GM12878 (cell line): Measurements from ENCODE around the gene C1QTNF8. TPM values are rescaled to one million over a fixed set of nuclear protein-coding genes. Genes with fewer than 3 reads are reported as not detected.

Source experiments
- ATAC-seq: fragments of 200-7000 bp; cut with Tn5 transposase; 3 replicates; pipeline ENCODE4 v1.9.1; 2020; ENCODE audit warnings: mild to moderate bottlenecking, moderate library complexity
- BruUV-seq: library from RNA; stranded (reverse); fragments of 400-500 nt; replicated peaks from 2 replicates; lab custom pipeline; 2021; lab: Mats Ljungman, UMichigan
- CTCF ChIA-PET: fragments of 300-600 bp; sonication (Branson Sonifier 250); formaldehyde crosslinking; extraction: SDS; loops from one replicate; lab custom pipeline; 2021; ENCODE audit warnings: inconsistent platforms; lab: Yijun Ruan, JAX
- POLR2A ChIA-PET: fragments of 350-600 bp; formaldehyde crosslinking; extraction: SDS; loops from one replicate; lab custom pipeline; 2021; ENCODE audit warnings: inconsistent platforms; lab: Charles Lee
- RAD21 ChIA-PET: fragments of 300-600 bp; sonication (Branson Sonifier 250); formaldehyde crosslinking; loops from one replicate; lab custom pipeline; 2023; ENCODE audit warnings: antibody characterized with exemption; ENCODE audit not compliant: unreplicated experiment; lab: Charles Lee
- SMC1A ChIA-PET: fragments of 300-600 bp; sonication (Branson Sonifier 250); formaldehyde crosslinking; loops from one replicate; lab custom pipeline; 2023; ENCODE audit not compliant: unreplicated experiment, uncharacterized antibody; lab: Charles Lee
- DNase-seq: peaks from one replicate; pipeline ENCODE4 v3.0.0-alpha.2; 2011; ENCODE audit warnings: low read depth, low spot score
- FAIRE-seq: peaks from 3 replicates; lab custom pipeline; 2011; peaks lifted over from hg19 to GRCh38; lab: Jason Lieb, UNC
- H2AFZ ChIP-seq: 2 replicates; pipeline ENCODE4 v1.6.0; 2011; ENCODE audit warnings: low read depth, low read length, control low read depth; ENCODE audit not compliant: control insufficient read depth
- H3K27ac ChIP-seq: 2 replicates; pipeline ENCODE4 v1.5.1; 2011; ENCODE audit warnings: control low read depth; ENCODE audit not compliant: control insufficient read depth, insufficient read depth
- H3K27me3 ChIP-seq, 2 experiments: replicated peaks in 1 of 2; 2 replicates each; pipeline versions ENCODE4 v1.6.0 to v1.6.1; 2011; ENCODE audit warnings: low read length in 1 of 2; ENCODE audit not compliant: control insufficient read depth in 2 of 2, insufficient read depth in 2 of 2
- H3K36me3 ChIP-seq, 2 experiments: 2 replicates each; pipeline ENCODE4 v1.5.1; 2011; ENCODE audit warnings: low read length in 1 of 2; ENCODE audit not compliant: control insufficient read depth in 2 of 2, insufficient read depth in 2 of 2
- H3K4me1 ChIP-seq: 2 replicates; pipeline ENCODE4 v1.6.1; 2011; ENCODE audit warnings: mild to moderate bottlenecking, low read length, moderate library complexity, mixed read lengths; ENCODE audit not compliant: control insufficient read depth, insufficient read depth
- H3K4me2 ChIP-seq: 2 replicates; pipeline ENCODE4 v1.6.0; 2011; ENCODE audit warnings: control low read depth; ENCODE audit not compliant: control insufficient read depth, insufficient read depth
- H3K4me3 ChIP-seq: fragments of 200-600 bp; sonication (generic); 2 replicates; pipeline ENCODE4 v1.5.1; 2016
- H3K79me2 ChIP-seq: 2 replicates; pipeline ENCODE4 v1.6.0; 2011; ENCODE audit warnings: low read length; ENCODE audit not compliant: control insufficient read depth, insufficient read depth
- H3K9ac ChIP-seq: 2 replicates; pipeline ENCODE4 v1.8.0; 2011; ENCODE audit warnings: low read length, control low read depth, mixed read lengths; ENCODE audit not compliant: control insufficient read depth, insufficient read depth
- H3K9me3 ChIP-seq: replicated peaks from 3 replicates; pipeline ENCODE4 v1.5.1; 2011; ENCODE audit warnings: mild to moderate bottlenecking, low read length; ENCODE audit not compliant: control insufficient read depth, insufficient read depth
- H4K20me1 ChIP-seq: 2 replicates; pipeline ENCODE4 v1.6.0; 2011; ENCODE audit not compliant: control insufficient read depth, insufficient read depth
- ATF7 ChIP-seq: fragments of 450-650 bp; IDR thresholded peaks from 2 replicates; pipeline ENCODE4 v1.6.1; 2016; ENCODE audit warnings: low read depth, mild to moderate bottlenecking
- CBX3 ChIP-seq: fragments of 200-600 bp; sonication (generic); IDR thresholded peaks from 2 replicates; pipeline ENCODE4 v1.6.1; 2016; ENCODE audit warnings: low read depth, borderline replicate concordance
- EP300 ChIP-seq, 2 experiments: fragments of 150-350 bp in 1 of 2; IDR thresholded peaks; 2 replicates each; pipeline ENCODE4 v1.6.1; 2011 to 2012; ENCODE audit warnings: low read depth in 2 of 2, low read length in 2 of 2, borderline replicate concordance in 1 of 2, improper control_type of control experiment in 1 of 2, inconsistent platforms in 1 of 2; ENCODE audit not compliant: control insufficient read depth in 1 of 2
- ETV6 ChIP-seq, 2 experiments: fragments of 450-650 bp in 1 of 2; IDR thresholded peaks in 1 of 2; conservative IDR thresholded peaks in 1 of 2; 2 replicates each; pipeline ENCODE4 v1.6.1; 2014; ENCODE audit warnings: antibody characterized with exemption in 1 of 2, borderline replicate concordance in 1 of 2, low read depth in 1 of 2, mild to moderate bottlenecking in 1 of 2, moderate library complexity in 1 of 2
- EZH2 ChIP-seq: IDR thresholded peaks from 2 replicates; pipeline ENCODE4 v1.6.1; 2012; ENCODE audit warnings: low read depth, mild to moderate bottlenecking, control low read depth, inconsistent platforms, low read length, borderline replicate concordance; ENCODE audit not compliant: control insufficient read depth
- IKZF1 ChIP-seq: fragments of 450-650 bp; conservative IDR thresholded peaks from 2 replicates; pipeline ENCODE4 v1.6.1; 2017; ENCODE audit warnings: antibody characterized with exemption, mild to moderate bottlenecking
- NFIC ChIP-seq: IDR thresholded peaks from 2 replicates; pipeline ENCODE4 v1.6.1; 2012; ENCODE audit warnings: low read depth, mild to moderate bottlenecking, inconsistent platforms, low read length, moderate library complexity
- NFYA ChIP-seq: IDR thresholded peaks from 2 replicates; pipeline ENCODE4 v1.6.1; 2011; ENCODE audit warnings: low read depth, mild to moderate bottlenecking, low read length, improper control_type of control experiment, borderline replicate concordance
- NFYB ChIP-seq: IDR thresholded peaks from 2 replicates; pipeline ENCODE4 v1.6.1; 2011; ENCODE audit warnings: low read depth, mild to moderate bottlenecking, low read length, improper control_type of control experiment, moderate library complexity; ENCODE audit not compliant: insufficient read depth
- PML ChIP-seq: IDR thresholded peaks from 2 replicates; pipeline ENCODE4 v1.6.1; 2012; ENCODE audit warnings: low read length, inconsistent platforms
- RBBP5 ChIP-seq: fragments of 200-600 bp; sonication (generic); conservative IDR thresholded peaks from 2 replicates; pipeline ENCODE4 v1.6.1; 2016
- RFX5 ChIP-seq: IDR thresholded peaks from 2 replicates; pipeline ENCODE4 v1.6.1; 2011; ENCODE audit warnings: low read depth, low read length, improper control_type of control experiment
- SP1 ChIP-seq: IDR thresholded peaks from one replicate; pipeline ENCODE4 v1.6.1; 2011; ENCODE audit warnings: low read depth, low read length
- SREBF1 ChIP-seq: IDR thresholded peaks from 2 replicates; pipeline ENCODE4 v1.6.1; 2012; ENCODE audit warnings: mild to moderate bottlenecking, low read length
- ZBED1 ChIP-seq: IDR thresholded peaks from 2 replicates; pipeline ENCODE4 v1.6.1; 2016; ENCODE audit warnings: borderline replicate concordance
- ZBTB33 ChIP-seq: fragments of 450-650 bp; IDR thresholded peaks from 2 replicates; pipeline ENCODE4 v1.6.1; 2017; ENCODE audit warnings: mild to moderate bottlenecking
- WGBS: methylation state at CpG from one replicate; pipeline ENCODE4 v1.1.6; 2016; ENCODE audit warnings: low lambda C conversion rate; ENCODE audit not compliant: insufficient replicate concordance, insufficient coverage; ENCODE audit errors: missing lambda C conversion rate; 5-methylcytosine and 5-hydroxymethylcytosine counted together
- in situ Hi-C: fragments of 300-500 bp; cut with MboI; formaldehyde crosslinking; loops from 9 replicates; pipeline ENCODE4 v1.14.3; 2018; ENCODE audit warnings: mixed read lengths
- intact Hi-C: fragments of 100-400 bp; cut with micrococcal nuclease; formaldehyde crosslinking; loops from one replicate; pipeline ENCODE4 v1.14.2; 2022; ENCODE audit not compliant: unreplicated experiment
- polyA plus RNA-seq, 11 experiments: library from polyadenylated mRNA; depleted of rRNA in 4 of 11; unstranded in 6 of 11; stranded (reverse) in 5 of 11; fragments of >200 nt; fragmentation: Nextera tagmentation in 4 of 11; fragmentation: Illumina TruSeq in 1 of 11; extraction: Ambion mirVana in 4 of 11; extraction: Trizol in 1 of 11; gene quantifications; 1 replicate in 1 of 11; 2 replicates in 10 of 11; pipeline versions ENCODE4 v1.2.1 to v1.2.3, GENCODE V29; 2011 to 2016; ENCODE audit warnings: inconsistent platforms in 2 of 11, missing spikeins in 2 of 11, low read depth in 1 of 11
- total RNA-seq, 4 experiments: library from RNA; depleted of rRNA in 3 of 4; stranded (reverse); fragments of >200 nt in 3 of 4; fragmentation: Illumina TruSeq in 1 of 4; extraction: Trizol in 1 of 4; gene quantifications; 2 replicates each; pipeline versions ENCODE4 v1.2.1 to v1.2.3, GENCODE V29; 2013 to 2021
- TF ChIP-seq, protein P1 (sequence below): IDR thresholded peaks from 2 replicates; pipeline ENCODE4 v1.6.1; 2012; ENCODE audit warnings: mild to moderate bottlenecking, low read depth, low read length

Gene C1QTNF8
- total and polyA plus RNA-seq, 10 of the 15 experiments (the other 5 are each of a cell fraction or from before 2014, with no cell fraction given), result not detected

DNA sequence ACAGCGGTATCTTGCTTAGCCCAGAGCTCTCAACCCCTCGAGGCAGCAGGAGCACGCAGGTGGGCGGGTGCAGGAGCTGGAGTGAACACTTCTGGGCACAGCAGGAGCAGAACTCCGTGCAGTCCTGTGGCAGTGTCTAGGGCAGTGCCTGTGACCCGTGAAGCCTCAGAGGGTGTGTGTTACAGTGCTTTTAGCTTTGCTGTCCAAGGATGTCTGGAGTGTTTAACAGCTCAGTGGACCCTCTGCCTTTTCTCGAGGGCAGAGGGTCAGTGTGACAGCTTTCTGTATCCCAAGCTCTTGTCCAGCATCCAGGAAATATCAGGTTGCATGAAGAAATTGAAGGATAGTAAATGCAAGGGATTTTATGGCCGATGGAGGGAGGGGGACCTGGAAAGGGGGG is 39.8 kb downstream of the C1QTNF8 start:
- BruUV-seq, result no TSS peak
- H3K79me2 ChIP-seq, result no peaks in the 10 kb centered on the region
- WGBS, result 16% methylated on average over 7 of the region's 8 CpGs
- no peak overlapping the region for H2AFZ ChIP-seq
- ChIA-PET POLR2A (no interaction called here), CTCF (no interaction called here)
- H4K20me1 ChIP-seq, result no peaks in the 10 kb centered on the region
- no peaks in the 10 kb centered on the region for H3K27me3 ChIP-seq
- no peak for TF ChIP-seq SREBF1
- TF ChIP-seq ATF7, result no peak
- no peak for TF ChIP-seq NFYA
- no peak for TF ChIP-seq RBBP5
- TF ChIP-seq RFX5, result no peak
- TF ChIP-seq NFYB, result no peak
- TF ChIP-seq, protein P1, sequence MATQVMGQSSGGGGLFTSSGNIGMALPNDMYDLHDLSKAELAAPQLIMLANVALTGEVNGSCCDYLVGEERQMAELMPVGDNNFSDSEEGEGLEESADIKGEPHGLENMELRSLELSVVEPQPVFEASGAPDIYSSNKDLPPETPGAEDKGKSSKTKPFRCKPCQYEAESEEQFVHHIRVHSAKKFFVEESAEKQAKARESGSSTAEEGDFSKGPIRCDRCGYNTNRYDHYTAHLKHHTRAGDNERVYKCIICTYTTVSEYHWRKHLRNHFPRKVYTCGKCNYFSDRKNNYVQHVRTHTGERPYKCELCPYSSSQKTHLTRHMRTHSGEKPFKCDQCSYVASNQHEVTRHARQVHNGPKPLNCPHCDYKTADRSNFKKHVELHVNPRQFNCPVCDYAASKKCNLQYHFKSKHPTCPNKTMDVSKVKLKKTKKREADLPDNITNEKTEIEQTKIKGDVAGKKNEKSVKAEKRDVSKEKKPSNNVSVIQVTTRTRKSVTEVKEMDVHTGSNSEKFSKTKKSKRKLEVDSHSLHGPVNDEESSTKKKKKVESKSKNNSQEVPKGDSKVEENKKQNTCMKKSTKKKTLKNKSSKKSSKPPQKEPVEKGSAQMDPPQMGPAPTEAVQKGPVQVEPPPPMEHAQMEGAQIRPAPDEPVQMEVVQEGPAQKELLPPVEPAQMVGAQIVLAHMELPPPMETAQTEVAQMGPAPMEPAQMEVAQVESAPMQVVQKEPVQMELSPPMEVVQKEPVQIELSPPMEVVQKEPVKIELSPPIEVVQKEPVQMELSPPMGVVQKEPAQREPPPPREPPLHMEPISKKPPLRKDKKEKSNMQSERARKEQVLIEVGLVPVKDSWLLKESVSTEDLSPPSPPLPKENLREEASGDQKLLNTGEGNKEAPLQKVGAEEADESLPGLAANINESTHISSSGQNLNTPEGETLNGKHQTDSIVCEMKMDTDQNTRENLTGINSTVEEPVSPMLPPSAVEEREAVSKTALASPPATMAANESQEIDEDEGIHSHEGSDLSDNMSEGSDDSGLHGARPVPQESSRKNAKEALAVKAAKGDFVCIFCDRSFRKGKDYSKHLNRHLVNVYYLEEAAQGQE, result no peak
- no peak for TF ChIP-seq SP1
- TF ChIP-seq PML, result no peak
- no peak for TF ChIP-seq IKZF1
- no peak for TF ChIP-seq EP300 (IDR thresholded peaks at IDR 0.05; ENCODE audit: borderline replicate concordance in 1 of 2, control insufficient read depth in 1 of 2, low read depth in 2 of 2, low read length in 2 of 2)
- no peak for TF ChIP-seq EZH2
- TF ChIP-seq ZBTB33, result no peak
- TF ChIP-seq CBX3, result no peak
- no peak for TF ChIP-seq ETV6 (conservative IDR thresholded peaks at IDR 0.05 in 1 of 2, IDR thresholded peaks at IDR 0.05 in 1 of 2; ENCODE audit: borderline replicate concordance in 1 of 2, low read depth in 1 of 2)
- no peak for TF ChIP-seq ZBED1
- no peak for TF ChIP-seq NFIC
- TF ChIP-seq, all 136 proteins: peak for 0
- Histone ChIP-seq H3K4me3 (no peak overlapping the region), H3K9me3 (peaks cover 2% of the 10 kb centered on the region; the same call in 1 of the 3 replicates), H3K36me3 (no peaks in the 10 kb centered on the region), H3K27ac (no peak overlapping the region), H3K9ac (no peak overlapping the region), H3K4me2 (no peak overlapping the region), H3K4me1 (no peaks in the 10 kb centered on the region)
- FAIRE-seq, result no peak
- in situ Hi-C loops, result no loop called here
- ChIA-PET RAD21 (no interaction called here), SMC1A (no interaction called here)
- intact Hi-C loops, result no loop called here
- no peak for ATAC-seq
- DNase-seq, result no peak
